ENCODE results near the gene PSORS1C1.
A peak's percentile ranks its signal among the peaks of the same experiment; 100 is the strongest.
"Not testable (repeated sequence)": the region's sequence is repeated elsewhere in the genome, so short reads cannot be mapped to it uniquely, and the experiment has no call there.

The PSORS1C1 gene

GRCh38 chr6:31158863-31159855 is 44.6 kb downstream of the PSORS1C1 start:
- peak; percentile 16 for DNase-seq (ENCODE audit: low read depth)

GRCh38 chr6:31161216-31162126 is 46.9 kb downstream of the PSORS1C1 start:
- no peak for DNase-seq (ENCODE audit: low read depth)

GRCh38 chr6:31162463-31163165 is 48.0 kb downstream of the PSORS1C1 start:
- no peak for DNase-seq (ENCODE audit: low read depth)

- no peak for DNase-seq (ENCODE audit: low read depth)
Observed at GRCh38 chr6:31163922-31164321, 49.3 kb downstream of the PSORS1C1 start.

GRCh38 chr6:31164475-31165063 is 50.0 kb downstream of the PSORS1C1 start:
- DNase-seq (ENCODE audit: low read depth) = not testable (repeated sequence)

- DNase-seq (ENCODE audit: low read depth) = not testable (repeated sequence)
Observed at GRCh38 chr6:31165064-31165832, 50.6 kb downstream of the PSORS1C1 start.

GRCh38 chr6:31165986-31166385 is 51.4 kb downstream of the PSORS1C1 start:
- no peak for DNase-seq (ENCODE audit: low read depth)

- DNase-seq (ENCODE audit: low read depth) = no peak
Observed at GRCh38 chr6:31168606-31169005, 54.0 kb downstream of the PSORS1C1 start.

GRCh38 chr6:31169123-31169857 is 54.7 kb downstream of the PSORS1C1 start:
- DNase-seq (ENCODE audit: low read depth) = no peak

- DNase-seq (ENCODE audit: low read depth) = not testable (repeated sequence)
Observed at GRCh38 chr6:31169858-31170599, 55.4 kb downstream of the PSORS1C1 start.

GRCh38 chr6:31170600-31170881 is 55.9 kb downstream of the PSORS1C1 start, which contains the start of gene POU5F1:
Gene POU5F1, minus strand, starts transcription at chr6:31170682. Its CDS starts 62 bp downstream, at chr6:31170620.
- no peak for DNase-seq (ENCODE audit: low read depth)

- no peak for DNase-seq (ENCODE audit: low read depth)
Observed at GRCh38 chr6:31170987-31171671, 56.5 kb downstream of the PSORS1C1 start.

GRCh38 chr6:31171931-31172905 is 57.6 kb downstream of the PSORS1C1 start:
- no peak for DNase-seq (ENCODE audit: low read depth)

GRCh38 chr6:31172973-31173384 is 58.4 kb downstream of the PSORS1C1 start:
- DNase-seq (ENCODE audit: low read depth) = no peak

GRCh38 chr6:31173406-31173805 is 58.8 kb downstream of the PSORS1C1 start:
- no peak for DNase-seq (ENCODE audit: low read depth)

- no peak for DNase-seq (ENCODE audit: low read depth)
Observed at GRCh38 chr6:31174378-31174777, 59.8 kb downstream of the PSORS1C1 start.

- no peak for DNase-seq (ENCODE audit: low read depth)
Observed at GRCh38 chr6:31175971-31176370, 61.4 kb downstream of the PSORS1C1 start.

Measured in activated T-cell treated with anti-CD3 and anti-CD28 coated beads for 24 hours (primary cell).